Measurements from ENCODE around the gene CUL3. TPM values are rescaled to one million over a fixed set of nuclear protein-coding genes. Genes with fewer than 3 reads are reported as not detected.

Gene CUL3
- total RNA-seq, 2 donors from 2014 or later: 26.5 to 33.3 TPM

DNA sequence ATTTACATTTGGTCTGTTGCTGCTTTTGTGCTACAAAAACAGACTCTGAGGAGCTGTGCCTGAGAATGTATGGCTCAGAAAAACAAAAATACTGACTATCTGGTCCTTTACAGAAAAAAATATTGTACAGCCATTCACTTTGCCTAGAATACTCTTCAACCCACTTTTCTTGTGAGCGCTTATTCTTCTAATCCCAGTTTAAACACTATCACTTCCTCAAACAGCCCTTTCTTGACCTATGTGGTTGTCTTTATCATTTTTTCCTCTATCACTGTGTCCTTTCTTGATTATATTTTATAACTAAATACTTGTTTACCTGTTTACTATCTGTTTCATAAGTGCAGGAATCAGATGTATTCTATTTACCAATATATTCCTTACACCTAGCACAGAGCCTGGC lies 33.5 kb downstream of the CUL3 start:
- no peaks in the 10 kb centered on the region for H3K9me3 ChIP-seq
- no peak for DNase-seq
- no peaks in the 10 kb centered on the region for H3K27me3 ChIP-seq
- no peaks in the 10 kb centered on the region for H3K4me1 ChIP-seq
- WGBS, 2 donors: 100% methylated on average over 1 of the region's 1 CpG
- intact Hi-C loops (cut with DNase I): no loop called here
- TF ChIP-seq POLR2A (IDR thresholded peaks at IDR 0.05): no peak
- TF ChIP-seq, protein P1, sequence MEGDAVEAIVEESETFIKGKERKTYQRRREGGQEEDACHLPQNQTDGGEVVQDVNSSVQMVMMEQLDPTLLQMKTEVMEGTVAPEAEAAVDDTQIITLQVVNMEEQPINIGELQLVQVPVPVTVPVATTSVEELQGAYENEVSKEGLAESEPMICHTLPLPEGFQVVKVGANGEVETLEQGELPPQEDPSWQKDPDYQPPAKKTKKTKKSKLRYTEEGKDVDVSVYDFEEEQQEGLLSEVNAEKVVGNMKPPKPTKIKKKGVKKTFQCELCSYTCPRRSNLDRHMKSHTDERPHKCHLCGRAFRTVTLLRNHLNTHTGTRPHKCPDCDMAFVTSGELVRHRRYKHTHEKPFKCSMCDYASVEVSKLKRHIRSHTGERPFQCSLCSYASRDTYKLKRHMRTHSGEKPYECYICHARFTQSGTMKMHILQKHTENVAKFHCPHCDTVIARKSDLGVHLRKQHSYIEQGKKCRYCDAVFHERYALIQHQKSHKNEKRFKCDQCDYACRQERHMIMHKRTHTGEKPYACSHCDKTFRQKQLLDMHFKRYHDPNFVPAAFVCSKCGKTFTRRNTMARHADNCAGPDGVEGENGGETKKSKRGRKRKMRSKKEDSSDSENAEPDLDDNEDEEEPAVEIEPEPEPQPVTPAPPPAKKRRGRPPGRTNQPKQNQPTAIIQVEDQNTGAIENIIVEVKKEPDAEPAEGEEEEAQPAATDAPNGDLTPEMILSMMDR (IDR thresholded peaks at IDR 0.05): no peak
- H3K4me3 ChIP-seq: no peak overlapping the region
- ATAC-seq: no peak
- no peak overlapping the region for H3K27ac ChIP-seq
- H3K36me3 ChIP-seq (replicated peaks in 1 of 2; ENCODE audit: insufficient read depth in 1 of 2, low read depth in 2 of 2): no peaks in the 10 kb centered on the region

DNA sequence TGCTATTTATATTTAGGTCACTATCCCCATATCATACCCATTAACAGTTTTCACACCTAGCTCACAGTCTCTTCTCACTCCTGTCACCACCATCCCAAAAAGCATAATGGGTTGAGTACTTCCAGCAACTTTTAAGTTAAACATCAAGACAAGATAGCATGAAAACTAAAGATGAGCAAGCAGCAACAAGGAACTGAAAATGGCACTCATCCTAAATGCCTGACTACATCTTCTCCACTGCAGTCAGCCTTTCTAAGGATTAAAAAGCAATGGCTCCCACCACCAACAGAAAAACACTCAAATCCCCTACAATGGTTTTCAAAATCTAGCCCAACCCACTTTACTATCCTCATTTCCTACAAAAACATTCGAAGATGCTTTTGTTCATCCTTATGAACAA lies 38.2 kb downstream of the CUL3 start:
- DNase-seq (no peak), ATAC-seq (no peak)
- Histone ChIP-seq H3K4me3 (no peak overlapping the region), H3K36me3 (replicated peaks in 1 of 2; ENCODE audit: insufficient read depth in 1 of 2, low read depth in 2 of 2) (peaks cover 0 to 4% of the 10 kb centered on the region in 2 donors), H3K27me3 (no peaks in the 10 kb centered on the region), H3K4me1 (peaks cover 4% of the 10 kb centered on the region), H3K9me3 (no peaks in the 10 kb centered on the region), H3K27ac (no peak overlapping the region)
- TF ChIP-seq, protein P1 (IDR thresholded peaks at IDR 0.05): no peak
- TF ChIP-seq POLR2A (IDR thresholded peaks at IDR 0.05): no peak
- intact Hi-C loops (cut with DNase I): no loop called here
- 97 to 100% methylated on average over 1 of the region's 1 CpG for whole genome bisulfite sequencing, 2 donors

DNA sequence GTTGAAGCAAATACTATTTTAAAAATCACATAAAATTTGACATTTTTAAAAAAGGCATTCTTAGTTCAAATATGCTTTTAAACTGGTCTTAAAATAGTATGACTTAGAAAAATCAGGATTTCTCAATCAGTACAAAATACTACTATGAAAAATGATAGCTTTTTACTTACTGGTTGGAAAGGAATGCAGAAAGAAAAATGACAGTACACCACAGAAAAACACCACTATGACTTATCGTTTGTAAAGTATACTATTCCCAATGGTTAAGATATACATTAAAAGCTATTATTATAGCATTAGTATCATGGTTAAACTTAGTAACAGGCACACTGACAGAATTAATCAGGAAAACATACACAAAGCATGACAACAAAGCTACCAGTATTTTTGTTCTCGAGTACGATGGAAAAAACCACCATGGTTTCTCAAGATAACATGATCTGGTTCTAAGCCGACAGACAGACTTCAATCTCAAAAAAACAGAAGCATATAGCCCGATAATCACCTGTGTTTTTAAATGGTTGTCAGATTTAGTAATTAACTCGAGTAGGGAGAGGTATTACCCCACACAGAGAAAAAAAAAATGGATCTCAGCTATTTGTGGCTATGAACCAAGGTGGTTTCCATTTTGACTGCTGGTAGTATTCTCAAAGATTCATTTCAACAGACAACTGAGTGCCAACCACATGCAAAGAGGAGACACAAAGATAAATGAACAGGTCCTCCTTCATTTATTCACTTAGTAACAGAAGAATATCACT lies 39.1 kb downstream of the CUL3 start:
- intact Hi-C loops (cut with DNase I): no loop called here
- Histone ChIP-seq H3K9me3 (no peaks in the 10 kb centered on the region), H3K27me3 (no peaks in the 10 kb centered on the region), H3K4me1 (peaks cover 4% of the 10 kb centered on the region), H3K4me3 (no peak overlapping the region), H3K27ac (no peak overlapping the region), H3K36me3 (replicated peaks in 1 of 2; ENCODE audit: insufficient read depth in 1 of 2, low read depth in 2 of 2) (peaks cover 0 to 4% of the 10 kb centered on the region in 2 donors)
- no peak for DNase-seq
- ATAC-seq: no peak
- no peak for TF ChIP-seq POLR2A (IDR thresholded peaks at IDR 0.05)
- TF ChIP-seq, protein P1 (IDR thresholded peaks at IDR 0.05): no peak
- WGBS, 2 donors: 58 to 65% methylated on average over 6 of the region's 6 CpGs

DNA sequence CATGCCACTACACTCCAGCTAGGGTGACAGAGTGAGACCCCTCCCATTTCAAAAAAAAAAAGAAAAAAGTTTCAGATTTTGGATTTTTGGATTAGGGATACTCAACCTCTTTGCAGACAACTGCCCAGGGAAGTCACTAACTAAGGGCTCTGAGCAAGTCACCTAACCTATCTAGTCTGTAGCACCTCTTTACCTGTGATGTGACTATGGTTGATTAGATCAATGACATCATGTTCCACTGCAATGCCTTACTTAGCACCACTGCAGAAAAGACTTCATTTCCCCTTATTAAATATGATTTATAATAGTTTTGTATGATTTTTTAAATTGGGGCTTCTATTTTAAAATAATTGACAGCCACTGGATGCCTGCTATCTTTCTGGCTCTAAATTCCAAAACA lies 41.2 kb downstream of the CUL3 start:
- Histone ChIP-seq H3K27me3 (no peaks in the 10 kb centered on the region), H3K4me1 (peaks cover 4% of the 10 kb centered on the region), H3K27ac (no peak overlapping the region), H3K4me3 (no peak overlapping the region), H3K9me3 (no peaks in the 10 kb centered on the region), H3K36me3 (replicated peaks in 1 of 2; ENCODE audit: insufficient read depth in 1 of 2, low read depth in 2 of 2) (peaks cover 0 to 4% of the 10 kb centered on the region in 2 donors)
- TF ChIP-seq, protein P1 (IDR thresholded peaks at IDR 0.05): no peak
- no peak for TF ChIP-seq POLR2A (IDR thresholded peaks at IDR 0.05)
- DNase-seq: no peak
- intact Hi-C loops (cut with DNase I): no loop called here
- no peak for ATAC-seq

DNA sequence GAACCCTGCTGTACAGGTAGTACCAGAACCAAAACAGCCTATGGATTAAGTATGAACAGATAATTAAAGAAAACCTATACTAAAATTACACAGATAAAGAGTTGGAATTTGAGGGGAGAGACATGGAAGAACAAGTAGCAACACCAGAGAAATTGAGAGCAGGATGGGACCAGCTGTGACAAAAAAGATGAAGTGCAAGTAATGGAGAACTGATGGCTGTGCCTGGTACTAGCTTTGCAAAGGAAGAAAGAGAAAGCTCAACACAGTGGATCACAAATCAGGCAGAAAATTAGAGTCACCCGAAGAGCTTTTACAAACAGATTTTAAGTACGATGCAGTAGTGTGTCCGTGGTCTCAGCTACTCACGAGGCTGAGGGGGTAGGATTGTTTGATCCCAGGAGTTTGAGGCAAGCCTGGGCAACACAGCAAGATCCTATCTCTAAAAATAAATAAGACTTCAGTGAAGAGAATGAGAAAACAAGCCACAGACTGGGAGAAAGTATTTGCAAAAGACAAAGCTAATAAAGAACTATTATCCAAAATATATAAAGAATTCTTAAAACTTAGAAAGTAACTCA lies 46.5 kb downstream of the CUL3 start:
- DNase-seq (no peak), ATAC-seq (no peak)
- Histone ChIP-seq H3K4me1 (peaks cover 3% of the 10 kb centered on the region), H3K9me3 (no peaks in the 10 kb centered on the region), H3K36me3 (replicated peaks in 1 of 2; ENCODE audit: insufficient read depth in 1 of 2, low read depth in 2 of 2) (peaks cover 0 to 4% of the 10 kb centered on the region in 2 donors), H3K4me3 (no peak overlapping the region), H3K27ac (no peak overlapping the region), H3K27me3 (no peaks in the 10 kb centered on the region)
- 83 to 87% methylated on average over 4 of the region's 4 CpGs for WGBS, 2 donors
- TF ChIP-seq, protein P1 (IDR thresholded peaks at IDR 0.05): no peak
- no peak for TF ChIP-seq POLR2A (IDR thresholded peaks at IDR 0.05)
- intact Hi-C loops (cut with DNase I): no loop called here

Data from body of pancreas (tissue), 4 donors.